Ovary (tissue), 9 donors: ENCODE results near the gene EMP2. TPM values are rescaled to one million over a fixed set of nuclear protein-coding genes. Genes with fewer than 3 reads are reported as not detected.
A peak's percentile ranks its signal among the peaks of the same experiment; 100 is the strongest.

Experiments
- DNase-seq, 5 donors: peaks; one replicate each; pipeline ENCODE4 v3.0.0-alpha.2; 2019 to 2020
- H3K27ac ChIP-seq, 2 donors: fragments of 200-600 bp; one replicate each; pipeline versions ENCODE4 v1.5.1 to v1.8.0; 2019 to 2022
- H3K27me3 ChIP-seq: fragments of 200-600 bp; one replicate; pipeline ENCODE4 v1.8.0; 2022
- H3K36me3 ChIP-seq: fragments of 200-600 bp; sonication (generic); one replicate; pipeline ENCODE4 v1.5.1; 2019
- H3K4me1 ChIP-seq: one replicate; pipeline ENCODE4 v1.8.1; 2013; ENCODE audit warnings: mild to moderate bottlenecking, moderate library complexity; ENCODE audit not compliant: insufficient read depth
- H3K4me3 ChIP-seq: fragments of 200-600 bp; sonication (generic); one replicate; pipeline ENCODE4 v1.5.1; 2017
- H3K9me3 ChIP-seq, 2 donors: fragments of 200-600 bp in 1 of 2; sonication (generic) in 1 of 2; one replicate each; pipeline versions ENCODE4 v1.5.1 to v1.8.1; 2013 to 2019; ENCODE audit warnings: mild to moderate bottlenecking in 1 of 2, moderate library complexity in 1 of 2
- EP300 ChIP-seq: sonication (generic); formaldehyde crosslinking; IDR thresholded peaks from one replicate; pipeline ENCODE4 v1.6.1; 2017; ENCODE audit warnings: antibody characterized with exemption
- POLR2A ChIP-seq: fragments of 450-650 bp; IDR thresholded peaks from one replicate; pipeline ENCODE4 v1.6.1; 2017; ENCODE audit warnings: antibody characterized with exemption, mild to moderate bottlenecking, moderate library complexity
- WGBS, 3 donors: extraction: QIAGEN DNeasy Blood & Tissue Kit in 1 of 3; methylation state at CpG; one replicate each; pipeline versions ENCODE4 v1.1.5 to v1.1.7; 2013 to 2017; 5-methylcytosine and 5-hydroxymethylcytosine counted together
- intact Hi-C, 4 donors: fragments of 100-400 bp; cut with DNase I; formaldehyde crosslinking; loops; one replicate each; pipeline versions ENCODE4 v1.11.0 to v1.15.1; 2022 to 2023
- polyA plus RNA-seq, 2 donors: library from polyadenylated mRNA; stranded (reverse); fragments of 200-250 nt in 1 of 2; fragments of 350-450 nt in 1 of 2; fragmentation: Illumina TruSeq in 1 of 2; extraction: RNeasy Lipid Tissue Mini Kit (QIAGEN cat#74804) in 1 of 2; gene quantifications; one replicate each; pipeline ENCODE4 v1.2.3, GENCODE V29; 2013 to 2014
- total RNA-seq, 7 donors: library from RNA; depleted of rRNA in 2 of 7; stranded (reverse); fragments of >200 nt in 2 of 7; fragmentation: NEBNext Ultra II Directional in 3 of 7; extraction: Animal tissue kit (Norgen Biotek cat#: 25700) in 3 of 7; gene quantifications; one replicate each; pipeline versions ENCODE4 v1.1.0 to v1.2.4, GENCODE V29; 2016 to 2023
- TF ChIP-seq, protein P1 (sequence below), 3 donors: fragments of 450-650 bp in 2 of 3; fragments of 200-600 bp in 1 of 3; IDR thresholded peaks; one replicate each; pipeline versions ENCODE4 v1.5.1 to v1.8.0; 2016 to 2022; ENCODE audit warnings: antibody characterized with exemption in 3 of 3, mild to moderate bottlenecking in 1 of 3
- donor health status: DM: no; HTN: no; CAD: no; lungs with moderate emphysema.
- donor health status: DM: no; HTN: no; CAD: no.
- donor health status: Bipolar disorder and iron deficiency.
- donor health status: DM: yes; HTN: yes; CAD: no.
- donor health status: DM: no; HTN: no; CAD: no.
- donor health status: DM: yes; HTN: yes; CAD: no.

The EMP2 gene
- total and polyA plus RNA-seq, 9 donors = 38.9 to 114 (median 83.0) TPM

DNA sequence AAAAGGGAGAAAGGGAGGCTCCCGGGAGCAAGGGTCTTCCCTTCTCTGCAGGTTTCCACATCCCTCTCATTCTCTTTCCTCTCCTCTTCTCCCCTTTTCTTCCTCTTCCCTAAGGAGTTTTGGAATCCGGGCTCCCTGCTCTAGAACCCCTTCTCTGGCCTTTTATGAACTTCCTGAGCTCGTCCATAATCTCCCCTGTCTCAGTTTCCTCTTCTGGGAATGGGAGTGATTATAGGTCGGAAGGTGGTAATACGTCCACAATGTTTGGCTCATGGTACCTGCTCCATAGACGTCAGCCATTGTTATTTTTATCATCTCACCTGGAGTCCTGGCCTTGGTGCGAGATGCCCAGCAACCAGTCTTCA, 467 bp upstream of the EMP2 start:
- intact Hi-C loops = loop anchor here in 1 of 4 donors (5.0 kb wide), 1 partner anchor 156 kb away; no protein-coding TSS in a partner anchor
- Histone ChIP-seq H3K27ac (peak overlapping the region; percentile 94 to 99), H3K4me3 (peak overlapping the region; percentile 84), H3K36me3 (no peaks in the 10 kb centered on the region), H3K27me3 (no peaks in the 10 kb centered on the region), H3K4me1 (peaks cover 24% of the 10 kb centered on the region), H3K9me3 (no peaks in the 10 kb centered on the region)
- TF ChIP-seq, protein P1, sequence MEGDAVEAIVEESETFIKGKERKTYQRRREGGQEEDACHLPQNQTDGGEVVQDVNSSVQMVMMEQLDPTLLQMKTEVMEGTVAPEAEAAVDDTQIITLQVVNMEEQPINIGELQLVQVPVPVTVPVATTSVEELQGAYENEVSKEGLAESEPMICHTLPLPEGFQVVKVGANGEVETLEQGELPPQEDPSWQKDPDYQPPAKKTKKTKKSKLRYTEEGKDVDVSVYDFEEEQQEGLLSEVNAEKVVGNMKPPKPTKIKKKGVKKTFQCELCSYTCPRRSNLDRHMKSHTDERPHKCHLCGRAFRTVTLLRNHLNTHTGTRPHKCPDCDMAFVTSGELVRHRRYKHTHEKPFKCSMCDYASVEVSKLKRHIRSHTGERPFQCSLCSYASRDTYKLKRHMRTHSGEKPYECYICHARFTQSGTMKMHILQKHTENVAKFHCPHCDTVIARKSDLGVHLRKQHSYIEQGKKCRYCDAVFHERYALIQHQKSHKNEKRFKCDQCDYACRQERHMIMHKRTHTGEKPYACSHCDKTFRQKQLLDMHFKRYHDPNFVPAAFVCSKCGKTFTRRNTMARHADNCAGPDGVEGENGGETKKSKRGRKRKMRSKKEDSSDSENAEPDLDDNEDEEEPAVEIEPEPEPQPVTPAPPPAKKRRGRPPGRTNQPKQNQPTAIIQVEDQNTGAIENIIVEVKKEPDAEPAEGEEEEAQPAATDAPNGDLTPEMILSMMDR (IDR thresholded peaks at IDR 0.05) = no peak
- TF ChIP-seq POLR2A (no peak), EP300 (no peak)
- WGBS, 3 donors = 8 to 13% (median 11%) methylated on average over 7 of the region's 7 CpGs
- no peak for DNase-seq

DNA sequence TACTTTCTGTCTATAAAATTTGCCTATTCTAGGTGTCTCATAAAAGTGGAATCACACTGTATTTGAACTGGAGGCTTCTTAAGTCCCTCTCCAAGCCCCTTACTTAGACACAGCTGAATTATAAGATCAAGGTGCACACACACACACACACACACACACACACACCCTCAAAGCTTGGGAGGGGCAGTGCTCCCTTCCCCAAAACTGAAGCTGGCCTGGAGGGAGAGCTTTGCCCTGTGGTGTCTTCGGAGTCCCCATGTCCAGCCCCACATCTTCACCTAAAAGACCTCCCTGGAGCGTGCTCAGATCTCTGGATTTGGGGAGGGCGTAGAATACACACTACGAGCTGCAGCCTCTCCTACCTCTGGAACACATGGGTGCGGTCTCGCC, 828 bp downstream of the EMP2 start:
- H3K4me3 ChIP-seq = peak overlapping the region; percentile 84
- intact Hi-C loops = loop anchor here in 2 of 4 donors (5.0 to 10.0 kb wide), 2 partner anchors 37 to 55 kb away; no protein-coding TSS in a partner anchor
- 2 to 14% (median 13%) methylated on average over 2 to 6 of the region's 6 CpGs for WGBS, 3 donors
- H3K27me3 ChIP-seq = no peaks in the 10 kb centered on the region
- no peak for DNase-seq
- TF ChIP-seq, protein P1 (IDR thresholded peaks at IDR 0.05) = no peak
- TF ChIP-seq POLR2A (no peak), EP300 (no peak)
- H3K27ac ChIP-seq = peak overlapping the region; percentile 94 to 99
- no peaks in the 10 kb centered on the region for H3K9me3 ChIP-seq
- no peaks in the 10 kb centered on the region for H3K36me3 ChIP-seq
- peaks cover 24% of the 10 kb centered on the region for H3K4me1 ChIP-seq

DNA sequence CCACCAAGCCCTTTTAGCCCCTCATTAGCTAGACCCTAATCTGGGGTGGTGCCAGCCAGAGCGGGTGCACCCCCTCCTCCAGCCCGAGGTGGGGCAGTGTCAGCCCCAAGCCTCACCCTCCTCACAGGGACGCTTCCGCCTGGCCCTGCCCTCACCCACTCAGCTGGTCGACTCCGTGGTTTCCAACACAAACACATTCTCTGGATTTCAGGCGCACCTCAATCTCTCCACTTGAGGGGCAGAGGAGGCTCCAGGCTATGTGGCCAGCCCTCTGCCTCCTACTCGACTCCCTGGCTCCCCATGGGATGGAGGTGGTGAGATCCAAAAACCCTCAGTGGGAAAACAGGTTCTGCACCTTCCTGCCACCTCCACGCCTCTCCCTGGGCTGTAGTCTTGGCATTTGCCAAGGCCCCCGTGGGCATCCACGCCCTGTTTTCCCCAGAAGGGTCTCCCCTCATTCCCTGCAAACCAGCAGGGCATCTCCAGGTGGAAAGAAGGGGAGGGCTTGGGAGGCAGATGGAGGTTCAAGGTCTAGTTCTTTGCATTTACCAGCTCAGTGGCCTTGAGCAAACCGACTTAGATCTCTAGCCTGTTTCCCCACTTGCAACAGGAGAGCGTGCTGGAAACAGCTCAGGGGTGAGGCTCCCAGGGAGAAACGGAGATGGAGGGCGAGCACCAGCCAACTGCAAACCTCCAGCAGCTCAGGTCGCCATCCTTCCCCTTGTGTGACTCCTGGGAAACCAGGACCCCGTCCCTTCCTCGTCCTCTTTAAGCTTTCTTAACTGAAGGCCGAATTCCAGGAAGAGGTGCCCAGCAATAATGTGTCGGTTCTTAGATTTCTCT, 1.7 kb downstream of the EMP2 start:
- DNase-seq = peak; percentile 26 to 63 (median 58)
- 12 to 23% (median 16%) methylated on average over 20 of the region's 20 CpGs for WGBS, 3 donors
- TF ChIP-seq EP300 (no peak), POLR2A (no peak)
- TF ChIP-seq, protein P1 (IDR thresholded peaks at IDR 0.05) = no peak

GRCh38 chr16:10577305-10578202, 2.8 kb downstream of the EMP2 start:
- 17 to 25% (median 18%) methylated on average over 17 of the region's 17 CpGs for WGBS, 3 donors
- TF ChIP-seq EP300 = no peak
- TF ChIP-seq POLR2A = no peak
- TF ChIP-seq, protein P1 (IDR thresholded peaks at IDR 0.05) = no peak
- Histone ChIP-seq H3K27me3 (no peaks in the 10 kb centered on the region), H3K9me3 (no peaks in the 10 kb centered on the region), H3K4me1 (peaks cover 24% of the 10 kb centered on the region), H3K27ac (peak overlapping the region; percentile 44 to 94), H3K36me3 (no peaks in the 10 kb centered on the region), H3K4me3 (peak overlapping the region; percentile 84)
- DNase-seq = peak in 4 of 5 donors; percentile 33 to 56 (median 42)
- intact Hi-C loops = loop anchor here in 2 of 4 donors (5.0 to 10.0 kb wide), 2 partner anchors 35 to 53 kb away; no protein-coding TSS in a partner anchor

More for the DNA sequence above, 1.7 kb downstream of the EMP2 start:
- peak overlapping the region; percentile 49 to 94 for H3K27ac ChIP-seq
- H3K4me3 ChIP-seq = peak overlapping the region; percentile 84
- peaks cover 24% of the 10 kb centered on the region for H3K4me1 ChIP-seq
- H3K27me3 ChIP-seq = no peaks in the 10 kb centered on the region
- H3K36me3 ChIP-seq = no peaks in the 10 kb centered on the region
- H3K9me3 ChIP-seq = no peaks in the 10 kb centered on the region
- intact Hi-C loops = loop anchor here in 2 of 4 donors (5.0 to 10.0 kb wide), 2 partner anchors 36 to 54 kb away; no protein-coding TSS in a partner anchor
